Dermis blood vessel endothelial cell (primary cell): ENCODE measurements around the gene PFN3. TPM values are rescaled to one million over a fixed set of nuclear protein-coding genes. Genes with fewer than 3 reads are reported as not detected.
A peak's percentile ranks its signal among the peaks of the same experiment; 100 is the strongest.

Source experiments
- DNase-seq: peaks from one replicate; pipeline ENCODE4 v3.0.0; 2010
- total RNA-seq: library from RNA; depleted of rRNA; stranded (reverse); fragments of >200 nt; gene quantifications from 2 replicates; pipeline ENCODE4 v1.2.3, GENCODE V29; 2014

PFN3 gene
- total RNA-seq, 1 donor from 2014 or later: not detected

DNA sequence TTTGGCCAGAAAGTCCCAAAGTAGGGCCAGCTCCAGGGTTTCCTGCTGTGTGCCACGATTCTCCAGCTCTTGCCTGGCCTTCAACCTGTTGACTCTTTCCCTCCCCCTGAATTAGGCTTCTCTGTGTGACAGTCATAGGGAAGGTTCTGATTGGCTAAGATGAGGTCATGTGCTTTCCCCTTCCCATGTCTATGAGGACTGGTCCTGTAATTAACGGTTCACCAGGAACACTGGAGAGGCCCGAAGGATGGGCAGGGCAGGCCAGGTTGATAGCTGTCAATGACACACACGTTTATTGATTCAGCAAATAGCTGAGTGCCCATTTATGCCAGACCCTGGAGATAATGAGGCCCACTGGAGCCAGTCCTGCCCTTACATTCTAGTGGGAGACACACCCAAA, 37.2 kb upstream of the PFN3 start:
- no peak for DNase-seq

GRCh38 chr5:177435847-177436536, 35.5 kb upstream of the PFN3 start:
- no peak for DNase-seq

DNA sequence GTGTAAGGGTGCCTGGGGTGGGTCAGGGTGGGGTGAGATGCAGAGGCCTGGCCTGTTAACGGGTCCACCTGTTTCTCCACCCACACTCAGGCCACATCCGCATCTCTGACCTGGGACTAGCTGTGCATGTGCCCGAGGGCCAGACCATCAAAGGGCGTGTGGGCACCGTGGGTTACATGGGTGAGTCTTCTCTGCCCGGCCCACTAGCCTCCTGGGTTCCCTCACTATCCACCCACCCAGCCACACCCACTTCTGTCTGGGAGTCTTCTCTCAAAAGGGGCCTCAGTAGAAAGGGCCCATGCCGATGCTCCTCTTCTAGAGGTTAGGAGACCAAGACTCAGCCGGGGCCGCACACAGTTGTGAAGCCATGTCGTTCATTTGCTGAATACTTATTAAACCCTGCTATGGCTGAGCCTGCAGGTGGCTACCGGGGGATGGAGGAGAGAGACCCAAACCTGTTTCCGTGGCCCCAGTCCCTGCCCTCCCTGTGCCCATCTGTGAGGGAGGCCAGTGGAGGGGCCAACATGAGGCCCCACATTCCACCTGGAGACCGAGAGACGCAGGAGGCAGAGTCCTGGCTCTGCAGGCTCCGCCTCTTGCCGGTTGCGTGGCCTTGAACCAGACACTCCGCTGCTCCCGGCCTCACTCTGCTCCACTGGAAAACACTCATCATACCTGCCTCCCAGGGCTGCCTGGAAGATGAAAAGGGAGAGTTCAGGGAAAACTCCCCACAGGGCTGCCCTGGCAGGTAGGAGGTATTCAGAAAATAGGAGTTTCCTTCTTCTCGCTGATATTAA, 34.7 kb upstream of the PFN3 start:
- DNase-seq: no peak

- peak; percentile 41 for DNase-seq
Observed at GRCh38 chr5:177434437-177434836, 34.0 kb upstream of the PFN3 start.

- no peak for DNase-seq
Observed at GRCh38 chr5:177433658-177434217, 33.3 kb upstream of the PFN3 start.

- DNase-seq: no peak
Observed at GRCh38 chr5:177432839-177433657, 32.6 kb upstream of the PFN3 start.

DNA sequence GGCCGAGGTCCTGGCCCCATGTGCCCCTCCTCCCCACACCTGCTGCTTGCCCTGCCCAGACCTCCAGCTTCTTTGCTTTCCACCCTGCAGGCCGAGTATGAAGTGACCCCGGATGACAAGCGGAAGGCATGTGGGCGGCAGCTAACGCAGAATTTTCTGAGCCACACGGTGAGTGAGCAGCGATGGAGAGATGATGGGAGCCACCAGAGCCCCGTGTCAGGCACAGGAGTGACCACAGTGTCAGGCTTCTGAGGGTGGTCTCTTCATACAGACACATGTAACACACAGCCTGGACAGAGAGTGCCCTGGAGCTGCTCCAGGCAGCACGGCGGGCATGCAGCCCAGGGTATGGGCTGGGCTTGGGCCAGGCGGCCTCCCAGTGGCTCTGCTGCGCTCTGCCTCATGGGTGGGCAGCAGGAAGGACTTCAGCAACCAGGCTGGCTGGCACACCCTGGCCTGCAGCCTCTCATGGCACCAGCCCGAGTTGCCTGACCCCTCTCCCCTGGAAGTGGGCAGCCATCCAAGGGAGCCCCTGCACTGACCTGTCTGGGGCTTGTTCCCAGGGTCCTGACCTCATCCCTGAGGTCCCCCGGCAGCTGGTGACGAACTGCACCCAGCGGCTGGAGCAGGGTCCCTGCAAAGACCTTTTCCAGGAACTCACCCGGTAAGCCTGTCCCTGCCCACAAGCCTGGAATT, 31.8 kb upstream of the PFN3 start:
- no peak for DNase-seq

GRCh38 chr5:177431317-177432142, 31.1 kb upstream of the PFN3 start:
- DNase-seq: peak; percentile 28

- DNase-seq: no peak
Observed at GRCh38 chr5:177430972-177431316, 30.5 kb upstream of the PFN3 start.

DNA sequence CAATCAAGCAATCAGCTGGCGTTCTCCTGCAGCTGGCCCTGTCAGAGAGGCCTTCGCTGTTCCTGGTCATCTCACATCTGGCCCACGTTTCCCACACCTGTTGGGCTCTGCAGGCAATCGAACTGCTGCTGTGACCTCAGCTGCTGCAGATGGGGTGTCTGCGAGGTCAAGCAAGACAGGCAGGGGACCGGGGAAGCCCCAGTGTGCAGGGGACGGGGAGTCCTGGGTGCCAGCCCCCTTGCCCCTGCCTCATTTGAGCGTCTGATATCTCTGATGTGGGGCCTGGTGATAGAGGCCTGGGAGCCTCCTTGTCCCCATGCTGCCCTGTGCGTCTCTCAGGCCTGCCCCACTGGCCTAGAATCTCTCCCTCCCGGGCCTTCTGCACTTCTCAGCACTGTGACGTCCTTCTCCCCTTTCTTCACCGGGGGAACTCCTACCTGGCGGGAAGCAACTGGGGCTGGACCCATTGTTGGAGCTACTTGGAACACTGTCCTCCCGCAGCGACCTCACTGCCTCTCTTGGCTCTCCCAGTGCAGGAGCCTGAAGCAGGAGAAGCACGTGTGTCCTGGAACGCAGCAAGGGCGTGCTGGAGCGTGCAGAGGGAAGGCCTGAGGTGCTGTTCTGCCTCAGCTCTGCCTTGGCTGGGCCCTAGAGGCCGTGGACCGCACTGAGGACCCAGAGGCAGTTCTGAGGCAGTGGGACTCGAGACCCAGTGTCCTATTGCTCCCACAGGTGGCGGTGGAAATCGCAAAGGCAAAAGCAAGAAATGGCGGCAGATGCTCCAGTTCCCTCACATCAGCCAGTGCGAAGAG, 29.9 kb upstream of the PFN3 start:
- no peak for DNase-seq

DNA sequence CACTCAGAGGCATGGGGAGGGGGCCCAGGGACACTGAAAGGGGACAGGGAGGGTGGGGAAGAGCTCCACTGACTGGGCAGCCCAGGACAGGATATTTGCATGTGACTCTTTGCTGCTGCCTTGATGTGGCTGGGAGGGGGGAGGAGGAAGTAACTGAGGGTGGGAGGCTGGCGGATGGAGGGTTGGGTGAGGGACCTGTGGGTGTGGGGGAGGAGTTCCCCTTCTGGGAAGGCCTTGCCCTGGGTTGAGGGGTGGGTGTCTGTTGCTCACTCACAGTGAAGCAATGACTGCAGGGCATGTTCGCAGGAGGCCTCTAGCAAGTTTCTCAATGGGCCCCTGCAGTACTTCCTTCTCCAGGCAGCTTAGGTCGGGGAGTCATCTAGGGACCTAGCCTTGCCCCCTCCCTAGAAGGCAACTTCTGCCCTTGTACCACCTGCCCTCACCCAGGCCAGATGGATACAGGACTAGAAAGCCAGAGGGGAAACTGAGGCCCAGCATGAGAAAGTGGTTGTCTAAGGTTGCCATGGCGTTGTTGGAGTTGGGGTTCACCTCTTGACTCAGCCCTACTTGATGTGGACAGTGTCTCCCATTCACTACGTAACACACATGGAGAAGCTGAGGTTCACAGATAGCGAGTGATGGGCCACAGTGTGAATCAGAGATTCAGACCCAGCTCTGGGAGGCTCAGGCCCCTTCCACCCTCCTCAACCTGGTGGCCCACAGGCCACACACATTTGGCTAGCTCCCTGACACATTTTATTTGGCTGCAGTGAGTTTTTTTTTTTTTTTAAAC, 29.0 kb upstream of the PFN3 start:
- DNase-seq: no peak

DNA sequence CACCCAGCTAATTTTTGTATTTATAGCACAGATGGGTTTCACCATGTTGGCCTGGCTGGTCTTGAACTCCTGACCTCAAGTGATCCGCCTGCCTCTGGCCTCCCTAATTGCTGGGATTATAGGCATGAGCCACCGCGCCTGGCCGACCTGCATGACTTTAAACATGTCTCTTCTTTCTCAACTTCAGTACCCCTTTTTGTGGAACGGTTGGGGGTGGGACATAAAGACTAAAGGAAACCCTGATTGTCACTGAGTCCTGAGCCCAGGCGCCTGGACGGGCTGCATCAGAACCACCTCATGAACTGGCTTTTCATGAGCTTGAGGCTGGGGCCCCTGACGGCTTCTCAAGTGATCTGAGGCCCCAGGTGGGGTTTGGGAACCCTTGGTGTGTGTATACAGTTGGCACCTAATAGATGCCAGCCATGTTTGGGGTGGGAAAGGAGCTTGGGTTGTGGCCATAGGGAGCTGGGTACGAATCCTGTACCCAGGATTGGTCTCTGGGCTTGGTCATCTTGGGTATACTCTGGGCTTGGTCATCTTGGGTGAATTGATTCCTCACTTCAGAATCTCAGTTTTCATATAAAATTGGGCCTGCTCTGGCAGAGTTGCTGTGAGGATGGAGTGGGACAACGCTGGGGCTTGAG, 28.2 kb upstream of the PFN3 start:
- no peak for DNase-seq

- no peak for DNase-seq
Observed at GRCh38 chr5:177427919-177428573, 27.6 kb upstream of the PFN3 start.

GRCh38 chr5:177427211-177427822, 26.9 kb upstream of the PFN3 start:
- peak; percentile 22 for DNase-seq

DNA sequence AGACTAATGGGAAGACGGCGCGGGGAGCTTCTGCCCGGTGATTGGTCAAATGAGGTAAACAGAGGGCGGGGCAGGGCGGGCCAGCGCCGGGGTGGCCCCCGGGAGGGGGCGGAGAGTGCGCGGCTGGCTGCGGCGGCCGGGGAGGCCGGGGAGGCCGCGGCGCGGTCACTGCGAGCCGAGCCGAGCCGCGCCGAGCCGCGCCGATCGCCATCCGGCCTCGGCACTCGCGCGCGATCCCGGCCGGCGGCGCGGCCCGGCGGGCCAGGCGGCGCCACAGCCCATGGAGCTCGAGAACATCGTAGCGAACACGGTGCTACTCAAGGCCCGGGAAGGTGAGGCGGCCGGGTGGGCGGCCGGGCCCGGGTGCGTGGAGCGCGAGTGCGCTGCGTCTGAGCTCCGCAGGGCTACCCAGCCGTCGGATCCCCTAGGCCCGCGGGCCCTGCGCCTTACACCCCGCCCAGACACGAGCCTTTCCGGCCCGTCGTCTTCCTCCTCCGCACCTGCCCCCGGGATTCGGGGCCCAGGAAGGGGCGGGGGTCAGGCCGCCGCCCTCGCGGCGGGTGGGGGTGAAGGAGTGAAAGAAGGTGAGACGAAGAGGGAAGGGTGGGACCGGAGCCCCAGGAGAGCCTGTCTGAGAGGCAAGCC, 26.2 kb upstream of the PFN3 start, which contains the start of gene GRK6:
Gene GRK6, plus strand, starts transcription at position 111 of the 645 bp plus-strand sequence. Its CDS starts 170 bp downstream, at position 281.
- no peak for DNase-seq

DNA sequence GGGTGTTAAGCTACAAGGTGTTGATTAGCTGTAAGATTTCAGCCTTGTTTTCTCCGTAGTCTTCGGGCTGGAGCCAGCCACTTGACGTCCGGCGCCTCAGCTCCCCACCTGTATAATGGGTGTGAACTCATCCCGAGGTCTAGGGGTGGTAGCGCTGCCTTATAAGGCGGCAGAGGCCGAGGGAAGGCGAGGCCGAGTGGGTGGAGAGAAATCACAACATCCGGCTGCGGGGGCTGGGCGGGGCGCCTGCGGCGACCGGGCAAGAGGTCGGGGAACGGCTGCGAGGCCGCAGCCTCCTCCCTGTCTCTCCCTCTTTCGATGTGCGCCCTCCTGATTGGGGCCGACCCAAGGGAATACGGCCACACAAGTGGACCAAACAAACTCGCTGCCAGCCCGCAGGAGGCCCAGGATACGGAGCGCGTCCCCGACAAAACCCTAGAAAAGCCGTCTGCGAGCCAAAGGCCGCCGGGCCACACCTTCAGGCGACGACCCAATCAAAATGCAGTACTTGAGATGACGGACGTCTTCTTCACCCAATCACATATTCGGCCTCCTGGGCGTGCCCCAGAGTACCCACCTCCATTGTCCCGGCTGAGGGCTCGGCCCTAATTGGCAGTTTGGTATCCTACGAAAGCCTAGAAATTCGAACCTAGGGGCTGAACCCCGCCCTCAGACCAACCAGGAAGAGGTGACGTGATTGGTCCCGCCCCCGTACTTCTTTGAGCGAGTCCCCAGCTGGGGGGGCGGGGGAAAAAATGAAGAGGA, 25.5 kb upstream of the PFN3 start:
- DNase-seq: peak; percentile 100
